HCT116 (cell line): ENCODE measurements around the gene ASGR1. TPM values are rescaled to one million over a fixed set of nuclear protein-coding genes. Genes with fewer than 3 reads are reported as not detected.

ENCODE experiments used
- ATAC-seq: fragments of 200-7000 bp; cut with Tn5 transposase; 2 replicates; pipeline ENCODE4 v1.9.1; 2020; ENCODE audit warnings: mild to moderate bottlenecking, moderate library complexity
- BruUV-seq: library from RNA; stranded (reverse); fragments of 400-500 nt; replicated peaks from 2 replicates; lab custom pipeline; 2021; lab: Mats Ljungman, UMichigan
- CTCF ChIA-PET: fragments of 300-600 bp; sonication (Branson Sonifier 250); formaldehyde crosslinking; loops from one replicate; lab custom pipeline; 2021; ENCODE audit warnings: antibody characterized with exemption; lab: Charles Lee
- POLR2A ChIA-PET: fragments of 300-600, 350-600 bp; sonication (Branson Sonifier 250); formaldehyde crosslinking; loops from one replicate; lab custom pipeline; 2021; ENCODE audit warnings: antibody characterized with exemption; lab: Charles Lee
- RAD21 ChIA-PET, 2 experiments: fragments of 300-600 bp; sonication (Branson Sonifier 250); formaldehyde crosslinking; loops; one replicate each; lab custom pipeline; 2023; ENCODE audit warnings: low total read pairs in 2 of 2; ENCODE audit not compliant: uncharacterized antibody in 2 of 2, unreplicated experiment in 2 of 2, low non-redundant PET in 1 of 2; lab: Charles Lee
- DNase-seq: peaks from one replicate; pipeline ENCODE4 v3.0.0-alpha.2; 2010; ENCODE audit warnings: low read depth, low spot score
- H2AFZ ChIP-seq: fragments of 200-600 bp; shearing (Covaris generic), sonication (generic); 2 replicates; pipeline ENCODE4 v1.6.1; 2017; ENCODE audit warnings: low read depth, mixed run types, mixed read lengths, antibody characterized with exemption, low read length; ENCODE audit not compliant: poor library complexity, severe bottlenecking
- H3K27ac ChIP-seq: 2 replicates; pipeline ENCODE4 v1.5.1; 2012; ENCODE audit warnings: low read depth, low read length
- H3K27me3 ChIP-seq: fragments of 200-600 bp; sonication (generic); 2 replicates; pipeline ENCODE4 v1.6.1; 2016; ENCODE audit warnings: mixed run types, low read length, mixed read lengths; ENCODE audit not compliant: insufficient read depth
- H3K36me3 ChIP-seq, 2 experiments: fragments of 200-500 bp in 1 of 2; fragments of 200-600 bp in 1 of 2; sonication (Bioruptor generic) in 1 of 2; sonication (generic) in 1 of 2; 2 replicates each; pipeline versions ENCODE4 v1.5.1 to v1.6.1; 2014 to 2016; ENCODE audit warnings: low read length in 2 of 2, inconsistent platforms in 1 of 2, mixed read lengths in 1 of 2, mixed run types in 1 of 2; ENCODE audit not compliant: insufficient read depth in 2 of 2, control insufficient read depth in 1 of 2
- H3K4me1 ChIP-seq, 2 experiments: fragments of 200-600 bp in 1 of 2; sonication (generic) in 1 of 2; 2 replicates each; pipeline versions ENCODE4 v1.5.1 to v1.6.1; 2012 to 2017; ENCODE audit warnings: low read length in 2 of 2, inconsistent platforms in 1 of 2, mild to moderate bottlenecking in 1 of 2, mixed read lengths in 1 of 2, mixed run types in 1 of 2, moderate library complexity in 1 of 2; ENCODE audit not compliant: insufficient read depth in 2 of 2, control insufficient read depth in 1 of 2
- H3K4me2 ChIP-seq: fragments of 200-600 bp; sonication (generic); 2 replicates; pipeline ENCODE4 v1.6.1; 2017; ENCODE audit warnings: mixed run types, low read length, mixed read lengths
- H3K4me3 ChIP-seq, 2 experiments: fragments of 200-600 bp in 1 of 2; sonication (generic) in 1 of 2; replicated peaks in 1 of 2; 2 replicates each; pipeline ENCODE4 v1.5.1; 2011 to 2016; ENCODE audit warnings: low read length in 2 of 2, control low read depth in 1 of 2, low read depth in 1 of 2, mild to moderate bottlenecking in 1 of 2, mixed read lengths in 1 of 2, mixed run types in 1 of 2
- H3K79me2 ChIP-seq: fragments of 200-600 bp; sonication (generic); 2 replicates; pipeline ENCODE4 v1.6.1; 2017; ENCODE audit warnings: mild to moderate bottlenecking, mixed run types, low read length, moderate library complexity, mixed read lengths; ENCODE audit not compliant: insufficient read depth
- H3K9ac ChIP-seq: fragments of 200-600 bp; sonication (generic); 2 replicates; pipeline ENCODE4 v1.6.1; 2016; ENCODE audit warnings: low read length, mixed read lengths
- H3K9me2 ChIP-seq: fragments of 200-600 bp; sonication (generic), shearing (Covaris generic); 2 replicates; pipeline ENCODE4 v1.6.1; 2017; ENCODE audit warnings: mixed run types, mild to moderate bottlenecking, moderate library complexity; ENCODE audit not compliant: insufficient read depth
- H3K9me3 ChIP-seq, 2 experiments: fragments of 200-500 bp in 1 of 2; fragments of 200-600 bp in 1 of 2; sonication (Bioruptor generic) in 1 of 2; sonication (generic) in 1 of 2; 2 replicates each; pipeline ENCODE4 v1.6.1; 2014 to 2017; ENCODE audit warnings: low read length in 2 of 2, mixed read lengths in 2 of 2, inconsistent platforms in 1 of 2, low read depth in 1 of 2, mild to moderate bottlenecking in 1 of 2, mixed run types in 1 of 2, moderate library complexity in 1 of 2; ENCODE audit not compliant: control insufficient read depth in 1 of 2, insufficient read depth in 1 of 2
- H4K20me1 ChIP-seq: fragments of 200-600 bp; sonication (generic), shearing (Covaris generic); 2 replicates; pipeline ENCODE4 v1.6.1; 2017; ENCODE audit warnings: mixed run types, mild to moderate bottlenecking, moderate library complexity; ENCODE audit not compliant: insufficient read depth
- CTCF ChIP-seq, 3 experiments: fragments of 200-600 bp in 1 of 3; sonication (generic) in 1 of 3; IDR thresholded peaks in 2 of 3; conservative IDR thresholded peaks in 1 of 3; 2 replicates each; pipeline ENCODE4 v1.5.1; 2012 to 2017; ENCODE audit warnings: low read depth in 2 of 3, low read length in 2 of 3, antibody characterized with exemption in 1 of 3, borderline replicate concordance in 1 of 3, control low read depth in 1 of 3, mild to moderate bottlenecking in 1 of 3, mixed read lengths in 1 of 3, mixed run types in 1 of 3, moderate library complexity in 1 of 3; ENCODE audit not compliant: insufficient read depth in 1 of 3
- ELF1 ChIP-seq: IDR thresholded peaks from 2 replicates; pipeline ENCODE4 v1.6.1; 2012; ENCODE audit warnings: low read depth, borderline replicate concordance
- FOSL1 ChIP-seq: IDR thresholded peaks from 2 replicates; pipeline ENCODE4 v1.6.1; 2012; ENCODE audit warnings: low read depth
- MAX ChIP-seq: IDR thresholded peaks from 2 replicates; pipeline ENCODE4 v1.6.1; 2012
- POLR2A ChIP-seq: IDR thresholded peaks from 2 replicates; pipeline ENCODE4 v1.7.0; 2011; ENCODE audit warnings: borderline replicate concordance; ENCODE audit not compliant: insufficient read depth, insufficient read length; ENCODE audit errors: extremely low read depth
- RAD21 ChIP-seq: IDR thresholded peaks from 2 replicates; pipeline ENCODE4 v1.6.1; 2012; ENCODE audit warnings: low read depth, mild to moderate bottlenecking
- REST ChIP-seq: IDR thresholded peaks from 2 replicates; pipeline ENCODE4 v1.6.1; 2012; ENCODE audit warnings: low read depth
- SIN3A ChIP-seq: IDR thresholded peaks from 2 replicates; pipeline ENCODE4 v1.6.1; 2012; ENCODE audit warnings: low read depth
- SP1 ChIP-seq: IDR thresholded peaks from 2 replicates; pipeline ENCODE4 v1.6.1; 2012; ENCODE audit warnings: low read depth
- TCF7L2 ChIP-seq: IDR thresholded peaks from 2 replicates; pipeline ENCODE4 v1.7.0; 2011; ENCODE audit warnings: borderline replicate concordance, inconsistent platforms; ENCODE audit not compliant: insufficient read depth, insufficient read length; ENCODE audit errors: extremely low read depth
- ZFX ChIP-seq: fragments of 450-650 bp; IDR thresholded peaks from 2 replicates; pipeline ENCODE4 v1.6.1; 2017
- intact Hi-C: fragments of 100-400 bp; cut with micrococcal nuclease; formaldehyde crosslinking; loops from 2 replicates; pipeline ENCODE4 v1.10.0; 2022
- total RNA-seq: library from RNA; stranded (reverse); gene quantifications from one replicate; pipeline ENCODE4 v1.2.1, GENCODE V29; 2021; ENCODE audit not compliant: unreplicated experiment
- TF ChIP-seq, protein P1 (sequence below): IDR thresholded peaks from 2 replicates; pipeline ENCODE4 v1.6.1; 2011; ENCODE audit warnings: mild to moderate bottlenecking, low read length, moderate library complexity; ENCODE audit not compliant: insufficient replicate concordance; ENCODE audit errors: extremely low read depth

ASGR1 gene
- total RNA-seq, 1 experiment from 2014 or later: 1.2 TPM

GRCh38 chr17:7178973-7179316 is 225 bp downstream of the ASGR1 start:
- BruUV-seq: no TSS peak
- POLR2A ChIA-PET: no interaction called here
- H3K79me2 ChIP-seq: no peaks in the 10 kb centered on the region

More at GRCh38 chr17:7178973-7179316, 225 bp downstream of the ASGR1 start:
- Histone ChIP-seq H3K9ac (no peak overlapping the region), H3K9me3 (peaks cover 0 to 7% of the 10 kb centered on the region in 2 experiments; a peak in 1 of 4 replicates), H3K4me3 (no peak overlapping the region), H3K4me1 (peaks cover 7 to 15% of the 10 kb centered on the region in 2 experiments), H2AFZ (no peak overlapping the region), H3K4me2 (no peak overlapping the region), H3K9me2 (no peaks in the 10 kb centered on the region), H3K27me3 (no peaks in the 10 kb centered on the region), H3K27ac (no peak overlapping the region), H3K36me3 (no peaks in the 10 kb centered on the region), H4K20me1 (no peaks in the 10 kb centered on the region)
- intact Hi-C loops: no loop called here
- ChIA-PET RAD21 (interaction anchor here in 1 of 2 experiments (1.9 kb wide), 1 partner anchor 133 kb away, joined by 11 read pairs; no protein-coding TSS in a partner anchor), CTCF (interaction anchor here (3.1 to 3.2 kb wide), 2 partner anchors 127 to 133 kb away, joined by 10 to 27 read pairs; no protein-coding TSS in a partner anchor)
- DNase-seq (no peak), ATAC-seq (no peak)
- TF ChIP-seq CTCF (IDR thresholded peaks at IDR 0.05 in 2 of 3, conservative IDR thresholded peaks at IDR 0.05 in 1 of 3; ENCODE audit: borderline replicate concordance in 1 of 3, insufficient read depth in 1 of 3, low read depth in 2 of 3, low read length in 2 of 3): no peak
- TF ChIP-seq POLR2A: no peak
- TF ChIP-seq SIN3A: no peak
- no peak for TF ChIP-seq MAX
- TF ChIP-seq RAD21: no peak
- no peak for TF ChIP-seq REST
- no peak for TF ChIP-seq SP1
- no peak for TF ChIP-seq TCF7L2
- no peak for TF ChIP-seq ZFX
- TF ChIP-seq, protein P1, sequence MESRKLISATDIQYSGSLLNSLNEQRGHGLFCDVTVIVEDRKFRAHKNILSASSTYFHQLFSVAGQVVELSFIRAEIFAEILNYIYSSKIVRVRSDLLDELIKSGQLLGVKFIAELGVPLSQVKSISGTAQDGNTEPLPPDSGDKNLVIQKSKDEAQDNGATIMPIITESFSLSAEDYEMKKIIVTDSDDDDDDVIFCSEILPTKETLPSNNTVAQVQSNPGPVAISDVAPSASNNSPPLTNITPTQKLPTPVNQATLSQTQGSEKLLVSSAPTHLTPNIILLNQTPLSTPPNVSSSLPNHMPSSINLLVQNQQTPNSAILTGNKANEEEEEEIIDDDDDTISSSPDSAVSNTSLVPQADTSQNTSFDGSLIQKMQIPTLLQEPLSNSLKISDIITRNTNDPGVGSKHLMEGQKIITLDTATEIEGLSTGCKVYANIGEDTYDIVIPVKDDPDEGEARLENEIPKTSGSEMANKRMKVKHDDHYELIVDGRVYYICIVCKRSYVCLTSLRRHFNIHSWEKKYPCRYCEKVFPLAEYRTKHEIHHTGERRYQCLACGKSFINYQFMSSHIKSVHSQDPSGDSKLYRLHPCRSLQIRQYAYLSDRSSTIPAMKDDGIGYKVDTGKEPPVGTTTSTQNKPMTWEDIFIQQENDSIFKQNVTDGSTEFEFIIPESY: no peak
- no peak for TF ChIP-seq FOSL1
- TF ChIP-seq ELF1: no peak
